ENCODE measurements around the gene ZNF619. TPM values are rescaled to one million over a fixed set of nuclear protein-coding genes. Genes with fewer than 3 reads are reported as not detected.

Gene ZNF619
- total and polyA plus RNA-seq, 2 of the 13 experiments (the other 11 are each of a cell fraction or from before 2014, with no cell fraction given), result 0.83 to 5.2 TPM

DNA sequence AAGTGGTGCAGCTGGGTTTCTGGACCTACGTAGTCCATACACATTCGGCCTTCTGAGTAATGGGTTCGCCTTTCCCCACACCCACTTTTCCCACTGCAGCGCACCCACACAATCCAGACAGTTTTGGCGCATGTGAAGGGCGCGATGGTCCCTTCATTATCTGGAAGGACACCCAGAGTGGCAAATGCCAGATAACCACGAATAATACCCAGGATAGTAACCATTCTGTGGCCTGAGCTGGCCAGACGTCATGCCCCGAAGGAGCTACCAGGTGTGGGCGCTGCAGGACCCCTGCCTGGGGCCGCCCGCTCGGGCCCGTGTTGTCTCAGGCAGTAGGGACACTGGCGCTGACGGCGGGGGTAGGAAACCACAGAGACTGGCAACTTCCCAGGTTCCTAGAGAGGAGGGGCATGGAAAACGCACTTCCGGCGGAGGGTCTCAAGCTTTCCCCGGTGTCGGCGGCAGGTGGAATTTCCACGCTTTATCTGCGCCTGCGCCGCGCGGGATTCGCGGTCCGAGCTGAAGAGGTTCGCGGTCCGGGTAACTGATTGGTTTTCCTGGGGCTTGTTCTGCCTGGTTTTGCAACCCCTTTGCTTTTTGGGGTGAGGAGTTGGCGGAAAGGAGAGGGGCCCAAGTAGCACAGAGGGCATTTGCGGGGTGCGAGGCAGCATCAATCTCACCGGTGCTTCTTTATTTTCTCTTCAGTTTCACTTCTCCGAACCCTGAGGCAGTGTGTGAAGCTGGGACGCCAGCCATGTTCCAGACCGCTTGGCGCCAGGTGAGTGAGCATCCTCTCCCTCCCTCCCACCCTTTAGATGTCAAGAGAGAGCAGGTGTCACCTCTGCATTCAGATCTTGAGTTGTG is 28.9 kb downstream of the ZNF619 start, which contains the start of gene ZNF620 (continued):
- TF ChIP-seq, protein P1, sequence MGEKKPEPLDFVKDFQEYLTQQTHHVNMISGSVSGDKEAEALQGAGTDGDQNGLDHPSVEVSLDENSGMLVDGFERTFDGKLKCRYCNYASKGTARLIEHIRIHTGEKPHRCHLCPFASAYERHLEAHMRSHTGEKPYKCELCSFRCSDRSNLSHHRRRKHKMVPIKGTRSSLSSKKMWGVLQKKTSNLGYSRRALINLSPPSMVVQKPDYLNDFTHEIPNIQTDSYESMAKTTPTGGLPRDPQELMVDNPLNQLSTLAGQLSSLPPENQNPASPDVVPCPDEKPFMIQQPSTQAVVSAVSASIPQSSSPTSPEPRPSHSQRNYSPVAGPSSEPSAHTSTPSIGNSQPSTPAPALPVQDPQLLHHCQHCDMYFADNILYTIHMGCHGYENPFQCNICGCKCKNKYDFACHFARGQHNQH (CRISPR knock-in tag; IDR thresholded peaks at IDR 0.05), result peak; percentile 86
- TF ChIP-seq NCOA1 (CRISPR knock-in tag; IDR thresholded peaks at IDR 0.05), result no peak
- TF ChIP-seq ZNF224 (CRISPR knock-in tag; IDR thresholded peaks at IDR 0.05), result 0 out of 2 replicates have a peak, but pooled peaks have one; percentile 30
- TF ChIP-seq ERF (CRISPR knock-in tag; IDR thresholded peaks at IDR 0.05), result peak; percentile 35
- TF ChIP-seq ZNF614 (CRISPR knock-in tag; IDR thresholded peaks at IDR 0.05; ENCODE audit: borderline replicate concordance), result peak; percentile 56; the same call in 1 of the 2 replicates
- TF ChIP-seq NFKBIZ (CRISPR knock-in tag; IDR thresholded peaks at IDR 0.05), result 0 out of 2 replicates have a peak, but pooled peaks have one; percentile 60
- peak; percentile 76 for TF ChIP-seq SALL2 (CRISPR knock-in tag; IDR thresholded peaks at IDR 0.05)
- peak; percentile 25; the same call in 1 of the 2 replicates for TF ChIP-seq NFE2L1 (CRISPR knock-in tag; IDR thresholded peaks at IDR 0.05; ENCODE audit: borderline replicate concordance)
- TF ChIP-seq ZNF616 (CRISPR knock-in tag; IDR thresholded peaks at IDR 0.05; ENCODE audit: low read depth), result no peak
- peak; percentile 92 for TF ChIP-seq GATAD1 (CRISPR knock-in tag; IDR thresholded peaks at IDR 0.05)
- peak; percentile 30; the same call in 1 of the 2 replicates for TF ChIP-seq TFAP4 (IDR thresholded peaks at IDR 0.05; ENCODE audit: borderline replicate concordance, low read depth)
- TF ChIP-seq, protein P2, sequence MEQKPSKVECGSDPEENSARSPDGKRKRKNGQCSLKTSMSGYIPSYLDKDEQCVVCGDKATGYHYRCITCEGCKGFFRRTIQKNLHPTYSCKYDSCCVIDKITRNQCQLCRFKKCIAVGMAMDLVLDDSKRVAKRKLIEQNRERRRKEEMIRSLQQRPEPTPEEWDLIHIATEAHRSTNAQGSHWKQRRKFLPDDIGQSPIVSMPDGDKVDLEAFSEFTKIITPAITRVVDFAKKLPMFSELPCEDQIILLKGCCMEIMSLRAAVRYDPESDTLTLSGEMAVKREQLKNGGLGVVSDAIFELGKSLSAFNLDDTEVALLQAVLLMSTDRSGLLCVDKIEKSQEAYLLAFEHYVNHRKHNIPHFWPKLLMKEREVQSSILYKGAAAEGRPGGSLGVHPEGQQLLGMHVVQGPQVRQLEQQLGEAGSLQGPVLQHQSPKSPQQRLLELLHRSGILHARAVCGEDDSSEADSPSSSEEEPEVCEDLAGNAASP (CRISPR knock-in tag; IDR thresholded peaks at IDR 0.05; ENCODE audit: borderline replicate concordance), result 0 out of 2 replicates have a peak, but pooled peaks have one; percentile 36
- 0 out of 2 replicates have a peak, but pooled peaks have one; percentile 17 for TF ChIP-seq ZNF281 (CRISPR knock-in tag; IDR thresholded peaks at IDR 0.05; ENCODE audit: borderline replicate concordance)
- no peak for TF ChIP-seq CREB1 (IDR thresholded peaks at IDR 0.05)
- TF ChIP-seq CREB1 (CRISPR knock-in tag; IDR thresholded peaks at IDR 0.05), result peak; percentile 88
- TF ChIP-seq DR1 (CRISPR knock-in tag; IDR thresholded peaks at IDR 0.05), result peak; percentile 83
- TF ChIP-seq ZFP37 (CRISPR knock-in tag; IDR thresholded peaks at IDR 0.05; ENCODE audit: borderline replicate concordance), result 0 out of 2 replicates have a peak, but pooled peaks have one; percentile 64
- TF ChIP-seq, protein P3, sequence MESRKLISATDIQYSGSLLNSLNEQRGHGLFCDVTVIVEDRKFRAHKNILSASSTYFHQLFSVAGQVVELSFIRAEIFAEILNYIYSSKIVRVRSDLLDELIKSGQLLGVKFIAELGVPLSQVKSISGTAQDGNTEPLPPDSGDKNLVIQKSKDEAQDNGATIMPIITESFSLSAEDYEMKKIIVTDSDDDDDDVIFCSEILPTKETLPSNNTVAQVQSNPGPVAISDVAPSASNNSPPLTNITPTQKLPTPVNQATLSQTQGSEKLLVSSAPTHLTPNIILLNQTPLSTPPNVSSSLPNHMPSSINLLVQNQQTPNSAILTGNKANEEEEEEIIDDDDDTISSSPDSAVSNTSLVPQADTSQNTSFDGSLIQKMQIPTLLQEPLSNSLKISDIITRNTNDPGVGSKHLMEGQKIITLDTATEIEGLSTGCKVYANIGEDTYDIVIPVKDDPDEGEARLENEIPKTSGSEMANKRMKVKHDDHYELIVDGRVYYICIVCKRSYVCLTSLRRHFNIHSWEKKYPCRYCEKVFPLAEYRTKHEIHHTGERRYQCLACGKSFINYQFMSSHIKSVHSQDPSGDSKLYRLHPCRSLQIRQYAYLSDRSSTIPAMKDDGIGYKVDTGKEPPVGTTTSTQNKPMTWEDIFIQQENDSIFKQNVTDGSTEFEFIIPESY (CRISPR knock-in tag; IDR thresholded peaks at IDR 0.05), result peak; percentile 87
- TF ChIP-seq KDM5A (IDR thresholded peaks at IDR 0.05; ENCODE audit: borderline replicate concordance, low read length), result peak; percentile 70; the same call in 1 of the 2 replicates

All from HepG2 (cell line).